K562 (cell line): ENCODE results near the gene DAP. TPM values are rescaled to one million over a fixed set of nuclear protein-coding genes. Genes with fewer than 3 reads are reported as not detected.

ENCODE experiments used
- CSDE1 ChIP-seq, 2 experiments: fragments of 450-650 bp; IDR thresholded peaks; 2 replicates each; pipeline ENCODE4 v1.6.1; 2016; ENCODE audit warnings: mild to moderate bottlenecking in 1 of 2
- CTCF ChIP-seq, 3 experiments: IDR thresholded peaks in 2 of 3; conservative IDR thresholded peaks in 1 of 3; 2 replicates each; pipeline ENCODE4 v1.5.1; 2011 to 2012; ENCODE audit warnings: low read length in 3 of 3, mild to moderate bottlenecking in 3 of 3, control low read depth in 2 of 3, improper control_type of control experiment in 1 of 3, inconsistent platforms in 1 of 3, low read depth in 1 of 3, mixed read lengths in 1 of 3, moderate library complexity in 1 of 3; ENCODE audit not compliant: insufficient read depth in 2 of 3
- FOXP1 ChIP-seq: sonication (generic); formaldehyde crosslinking; IDR thresholded peaks from 2 replicates; pipeline ENCODE4 v1.8.0; 2022; ENCODE audit warnings: mild to moderate bottlenecking, missing genetic modification reagents
- KLF6 ChIP-seq: fragments of 250-450 bp; sonication (Bioruptor Pico); IDR thresholded peaks from 2 replicates; pipeline ENCODE4 v1.4.0; 2020; ENCODE audit warnings: mild to moderate bottlenecking, moderate library complexity, borderline replicate concordance
- LEF1 ChIP-seq: fragments of 450-650 bp; IDR thresholded peaks from 2 replicates; pipeline ENCODE4 v1.6.1; 2016; ENCODE audit warnings: mild to moderate bottlenecking
- NONO ChIP-seq, 2 experiments: fragments of 200-400 bp in 1 of 2; fragments of 450-650 bp in 1 of 2; formaldehyde crosslinking in 1 of 2; IDR thresholded peaks; 2 replicates each; pipeline ENCODE4 v1.6.1; 2017; ENCODE audit warnings: low read depth in 2 of 2, mild to moderate bottlenecking in 2 of 2, moderate library complexity in 2 of 2, low read length in 1 of 2
- ZBTB33 ChIP-seq: sonication (generic); formaldehyde crosslinking; IDR thresholded peaks from 2 replicates; pipeline ENCODE4 v1.8.1; 2023; ENCODE audit warnings: mild to moderate bottlenecking, missing genetic modification reagents
- ZFP1 ChIP-seq: fragments of 450-650 bp; formaldehyde crosslinking; IDR thresholded peaks from 2 replicates; pipeline ENCODE4 v1.4.0; 2020; ENCODE audit warnings: mild to moderate bottlenecking, mixed read lengths
- ZNF696 ChIP-seq: fragments of 250-450 bp; sonication (Bioruptor Pico); conservative IDR thresholded peaks from 2 replicates; pipeline ENCODE4 v1.4.0; 2020; ENCODE audit warnings: mild to moderate bottlenecking, moderate library complexity
- polyA plus RNA-seq, 8 experiments: library from polyadenylated mRNA; depleted of rRNA in 4 of 8; stranded (reverse) in 5 of 8; unstranded in 3 of 8; fragments of >200 nt; fragmentation: Nextera tagmentation in 2 of 8; fragmentation: Illumina TruSeq in 1 of 8; extraction: Ambion mirVana in 2 of 8; extraction: Trizol in 1 of 8; gene quantifications; 2 replicates each; pipeline versions ENCODE4 v1.2.1 to v1.2.3, GENCODE V29; 2011 to 2014; ENCODE audit warnings: inconsistent platforms in 1 of 8, missing spikeins in 1 of 8
- total RNA-seq, 7 experiments: library from RNA; depleted of rRNA in 6 of 7; stranded (reverse); fragments of >200 nt in 6 of 7; fragmentation: Illumina TruSeq in 2 of 7; extraction: Trizol in 2 of 7; gene quantifications; 2 replicates each; pipeline versions ENCODE4 v1.2.1 to v1.2.3, GENCODE V29; 2011 to 2021; ENCODE audit warnings: low replicate concordance in 1 of 7
- TF ChIP-seq, protein P1 (sequence below): fragments of 450-650 bp; IDR thresholded peaks from 2 replicates; pipeline ENCODE4 v1.6.1; 2016; ENCODE audit warnings: low read depth
- TF ChIP-seq, protein P2 (sequence below), 2 experiments: IDR thresholded peaks in 1 of 2; conservative IDR thresholded peaks in 1 of 2; 2 replicates each; pipeline ENCODE4 v1.6.1; 2016; ENCODE audit warnings: low read depth in 2 of 2, mild to moderate bottlenecking in 1 of 2, missing compliant biosample characterization in 1 of 2, missing genetic modification characterization in 1 of 2, moderate library complexity in 1 of 2

The DAP gene
- total and polyA plus RNA-seq, 9 of the 15 experiments (the other 6 are each of a cell fraction or from before 2014, with no cell fraction given): 14.1 to 151 (median 34.5) TPM

- TF ChIP-seq, protein P1, sequence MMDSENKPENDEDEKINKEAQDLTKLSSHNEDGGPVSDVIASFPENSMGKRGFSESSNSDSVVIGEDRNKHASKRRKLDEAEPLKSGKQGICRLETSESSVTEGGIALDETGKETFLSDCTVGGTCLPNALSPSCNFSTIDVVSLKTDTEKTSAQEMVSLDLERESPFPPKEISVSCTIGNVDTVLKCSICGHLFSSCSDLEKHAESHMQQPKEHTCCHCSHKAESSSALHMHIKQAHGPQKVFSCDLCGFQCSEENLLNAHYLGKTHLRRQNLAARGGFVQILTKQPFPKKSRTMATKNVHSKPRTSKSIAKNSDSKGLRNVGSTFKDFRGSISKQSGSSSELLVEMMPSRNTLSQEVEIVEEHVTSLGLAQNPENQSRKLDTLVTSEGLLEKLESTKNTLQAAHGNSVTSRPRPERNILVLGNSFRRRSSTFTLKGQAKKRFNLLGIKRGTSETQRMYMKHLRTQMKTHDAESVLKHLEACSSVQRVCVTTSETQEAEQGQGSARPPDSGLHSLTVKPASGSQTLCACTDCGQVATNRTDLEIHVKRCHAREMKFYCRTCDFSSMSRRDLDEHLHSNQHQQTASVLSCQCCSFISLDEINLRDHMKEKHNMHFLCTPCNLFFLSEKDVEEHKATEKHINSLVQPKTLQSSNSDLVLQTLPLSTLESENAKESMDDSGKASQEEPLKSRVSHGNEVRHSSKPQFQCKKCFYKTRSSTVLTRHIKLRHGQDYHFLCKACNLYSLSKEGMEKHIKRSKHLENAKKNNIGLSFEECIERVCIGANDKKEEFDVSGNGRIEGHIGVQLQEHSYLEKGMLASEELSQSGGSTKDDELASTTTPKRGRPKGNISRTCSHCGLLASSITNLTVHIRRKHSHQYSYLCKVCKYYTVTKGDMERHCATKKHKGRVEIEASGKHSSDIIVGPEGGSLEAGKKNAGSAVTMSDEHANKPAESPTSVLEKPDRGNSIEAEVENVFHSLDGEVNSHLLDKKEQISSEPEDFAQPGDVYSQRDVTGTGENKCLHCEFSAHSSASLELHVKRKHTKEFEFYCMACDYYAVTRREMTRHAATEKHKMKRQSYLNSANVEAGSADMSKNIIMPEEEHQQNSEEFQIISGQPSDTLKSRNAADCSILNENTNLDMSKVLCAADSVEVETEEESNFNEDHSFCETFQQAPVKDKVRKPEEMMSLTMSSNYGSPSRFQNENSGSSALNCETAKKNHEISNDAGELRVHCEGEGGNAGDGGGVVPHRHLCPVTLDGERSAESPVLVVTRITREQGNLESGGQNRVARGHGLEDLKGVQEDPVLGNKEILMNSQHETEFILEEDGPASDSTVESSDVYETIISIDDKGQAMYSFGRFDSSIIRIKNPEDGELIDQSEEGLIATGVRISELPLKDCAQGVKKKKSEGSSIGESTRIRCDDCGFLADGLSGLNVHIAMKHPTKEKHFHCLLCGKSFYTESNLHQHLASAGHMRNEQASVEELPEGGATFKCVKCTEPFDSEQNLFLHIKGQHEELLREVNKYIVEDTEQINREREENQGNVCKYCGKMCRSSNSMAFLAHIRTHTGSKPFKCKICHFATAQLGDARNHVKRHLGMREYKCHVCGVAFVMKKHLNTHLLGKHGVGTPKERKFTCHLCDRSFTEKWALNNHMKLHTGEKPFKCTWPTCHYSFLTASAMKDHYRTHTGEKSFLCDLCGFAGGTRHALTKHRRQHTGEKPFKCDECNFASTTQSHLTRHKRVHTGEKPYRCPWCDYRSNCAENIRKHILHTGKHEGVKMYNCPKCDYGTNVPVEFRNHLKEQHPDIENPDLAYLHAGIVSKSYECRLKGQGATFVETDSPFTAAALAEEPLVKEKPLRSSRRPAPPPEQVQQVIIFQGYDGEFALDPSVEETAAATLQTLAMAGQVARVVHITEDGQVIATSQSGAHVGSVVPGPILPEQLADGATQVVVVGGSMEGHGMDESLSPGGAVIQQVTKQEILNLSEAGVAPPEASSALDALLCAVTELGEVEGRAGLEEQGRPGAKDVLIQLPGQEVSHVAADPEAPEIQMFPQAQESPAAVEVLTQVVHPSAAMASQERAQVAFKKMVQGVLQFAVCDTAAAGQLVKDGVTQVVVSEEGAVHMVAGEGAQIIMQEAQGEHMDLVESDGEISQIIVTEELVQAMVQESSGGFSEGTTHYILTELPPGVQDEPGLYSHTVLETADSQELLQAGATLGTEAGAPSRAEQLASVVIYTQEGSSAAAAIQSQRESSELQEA: no peak
- no peak for TF ChIP-seq NONO (IDR thresholded peaks at IDR 0.05; ENCODE audit: low read depth in 2 of 2, low read length in 1 of 2)
- TF ChIP-seq, protein P2, sequence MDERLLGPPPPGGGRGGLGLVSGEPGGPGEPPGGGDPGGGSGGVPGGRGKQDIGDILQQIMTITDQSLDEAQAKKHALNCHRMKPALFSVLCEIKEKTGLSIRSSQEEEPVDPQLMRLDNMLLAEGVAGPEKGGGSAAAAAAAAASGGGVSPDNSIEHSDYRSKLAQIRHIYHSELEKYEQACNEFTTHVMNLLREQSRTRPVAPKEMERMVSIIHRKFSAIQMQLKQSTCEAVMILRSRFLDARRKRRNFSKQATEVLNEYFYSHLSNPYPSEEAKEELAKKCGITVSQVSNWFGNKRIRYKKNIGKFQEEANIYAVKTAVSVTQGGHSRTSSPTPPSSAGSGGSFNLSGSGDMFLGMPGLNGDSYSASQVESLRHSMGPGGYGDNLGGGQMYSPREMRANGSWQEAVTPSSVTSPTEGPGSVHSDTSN (CRISPR knock-in tag; IDR thresholded peaks at IDR 0.05; ENCODE audit: low read depth): no peak
- TF ChIP-seq, protein P2 (tag; conservative IDR thresholded peaks at IDR 0.05; ENCODE audit: low read depth): no peak
- TF ChIP-seq ZNF696 (CRISPR knock-in tag): no peak
- TF ChIP-seq ZFP1 (CRISPR knock-in tag): no peak
- no peak for TF ChIP-seq LEF1
- TF ChIP-seq FOXP1: no peak
- no peak for TF ChIP-seq CTCF (IDR thresholded peaks at IDR 0.05 in 2 of 3, conservative IDR thresholded peaks at IDR 0.05 in 1 of 3; ENCODE audit: insufficient read depth in 2 of 3, low read depth in 1 of 3, low read length in 3 of 3)
- TF ChIP-seq CSDE1 (IDR thresholded peaks at IDR 0.05): no peak
- no peak for TF ChIP-seq ZBTB33 (CRISPR knock-in tag)
- TF ChIP-seq KLF6: 0 out of 2 replicates have a peak, but pooled peaks have one; percentile 24
Observed at GRCh38 chr5:10768328-10768899, 7.4 kb upstream of the DAP start (continued).
